GM10248 (cell line): Measurements from ENCODE around the gene BLACAT1.

Experiments
- CTCF ChIA-PET: fragments of 300-600 bp; sonication (Branson Sonifier 250); formaldehyde crosslinking; extraction: SDS; loops from one replicate; lab custom pipeline; 2021; ENCODE audit warnings: antibody characterized with exemption; lab: Yijun Ruan, JAX
- POLR2A ChIA-PET: fragments of 350-650 bp; sonication (Branson Sonifier 250); formaldehyde crosslinking; extraction: SDS; loops from one replicate; lab custom pipeline; 2020; ENCODE audit warnings: antibody characterized with exemption; lab: Yijun Ruan, JAX
- DNase-seq: peaks from one replicate; pipeline ENCODE4 v3.0.0; 2012; ENCODE audit errors: extremely low spot score
- TF ChIP-seq, protein P1 (sequence below): IDR thresholded peaks from 2 replicates; pipeline ENCODE4 v1.5.1; 2012; ENCODE audit warnings: mild to moderate bottlenecking, low read depth; ENCODE audit errors: extremely low read depth, missing control alignments, control extremely low read depth

Gene BLACAT1

DNA sequence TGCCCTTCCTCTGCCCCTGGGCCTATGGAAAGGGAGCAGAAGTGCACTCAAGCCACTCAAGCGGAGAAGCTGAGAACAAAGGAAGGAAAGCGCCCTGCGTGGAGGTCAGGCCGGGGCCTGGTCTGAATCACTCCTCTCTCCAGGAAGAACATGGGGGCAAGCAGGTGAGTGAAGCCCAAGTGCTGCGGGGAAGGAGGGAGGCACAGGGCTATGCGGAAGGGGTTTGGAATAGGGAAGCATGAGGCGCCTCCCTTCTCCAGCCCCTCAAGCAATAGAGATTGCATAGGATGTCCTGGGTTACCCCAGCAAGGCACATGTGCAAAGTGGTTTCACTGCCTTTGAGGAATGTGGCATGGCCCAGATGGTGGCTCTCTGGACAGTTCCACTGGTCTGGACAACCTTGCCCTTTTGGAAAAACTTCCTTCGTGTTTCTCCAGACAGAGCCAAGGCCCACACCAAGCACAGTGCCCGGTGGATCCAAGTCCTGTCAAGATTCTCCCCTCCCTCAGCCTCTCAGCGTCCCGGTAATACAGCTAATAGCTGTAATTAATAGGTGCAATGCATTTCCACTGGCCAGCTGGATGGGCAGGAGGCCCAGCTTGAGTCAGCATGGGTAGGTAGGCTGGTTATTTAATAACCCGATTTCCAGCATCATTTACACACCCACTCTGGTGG lies 13.7 kb downstream of the BLACAT1 start:
- TF ChIP-seq, protein P1, sequence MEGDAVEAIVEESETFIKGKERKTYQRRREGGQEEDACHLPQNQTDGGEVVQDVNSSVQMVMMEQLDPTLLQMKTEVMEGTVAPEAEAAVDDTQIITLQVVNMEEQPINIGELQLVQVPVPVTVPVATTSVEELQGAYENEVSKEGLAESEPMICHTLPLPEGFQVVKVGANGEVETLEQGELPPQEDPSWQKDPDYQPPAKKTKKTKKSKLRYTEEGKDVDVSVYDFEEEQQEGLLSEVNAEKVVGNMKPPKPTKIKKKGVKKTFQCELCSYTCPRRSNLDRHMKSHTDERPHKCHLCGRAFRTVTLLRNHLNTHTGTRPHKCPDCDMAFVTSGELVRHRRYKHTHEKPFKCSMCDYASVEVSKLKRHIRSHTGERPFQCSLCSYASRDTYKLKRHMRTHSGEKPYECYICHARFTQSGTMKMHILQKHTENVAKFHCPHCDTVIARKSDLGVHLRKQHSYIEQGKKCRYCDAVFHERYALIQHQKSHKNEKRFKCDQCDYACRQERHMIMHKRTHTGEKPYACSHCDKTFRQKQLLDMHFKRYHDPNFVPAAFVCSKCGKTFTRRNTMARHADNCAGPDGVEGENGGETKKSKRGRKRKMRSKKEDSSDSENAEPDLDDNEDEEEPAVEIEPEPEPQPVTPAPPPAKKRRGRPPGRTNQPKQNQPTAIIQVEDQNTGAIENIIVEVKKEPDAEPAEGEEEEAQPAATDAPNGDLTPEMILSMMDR: no peak
- DNase-seq: no peak
- POLR2A ChIA-PET: no interaction called here
- CTCF ChIA-PET: interaction anchor here (1.2 to 2.1 kb wide), 3 partner anchors 11 to 106 kb away, joined by 3 to 7 read pairs (median 4); no protein-coding TSS in a partner anchor

DNA sequence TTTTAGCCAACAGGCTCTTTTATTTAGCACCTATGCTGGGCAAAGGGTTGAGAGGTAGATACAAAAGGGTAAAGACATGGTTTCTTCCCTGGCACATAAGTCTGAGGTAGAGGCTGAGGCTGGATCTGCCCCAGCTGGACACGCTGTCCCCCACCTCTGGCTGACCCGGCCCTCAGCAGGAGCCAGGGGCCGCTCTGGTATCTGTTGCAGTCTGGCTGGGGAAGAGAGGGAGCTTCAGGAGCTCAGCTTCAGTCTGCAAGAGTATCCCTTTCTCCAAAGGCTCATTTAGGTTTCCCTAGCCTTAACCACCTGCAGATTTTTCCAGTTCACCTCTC lies 14.2 kb downstream of the BLACAT1 start:
- ChIA-PET CTCF (interaction anchor here (0.8 to 2.1 kb wide), 3 partner anchors 10 to 168 kb away, joined by 4 to 7 read pairs (median 5); no protein-coding TSS in a partner anchor), POLR2A (no interaction called here)
- no peak for DNase-seq
- TF ChIP-seq, protein P1: no peak

DNA sequence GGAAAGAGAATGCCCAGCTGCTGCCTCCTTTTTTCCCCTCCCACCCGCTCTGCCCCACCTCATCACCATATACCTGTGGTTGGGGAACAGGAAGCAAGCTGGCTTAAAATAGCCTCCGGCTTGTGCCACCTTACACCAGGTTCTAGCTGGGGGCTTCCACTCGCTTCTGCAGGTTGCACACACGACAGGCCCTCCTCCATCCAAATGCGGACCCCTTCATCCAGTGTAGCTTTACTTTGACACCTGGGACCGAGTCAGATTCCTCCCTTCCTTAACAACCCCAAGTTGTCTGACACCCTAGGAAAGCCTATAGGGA lies 14.6 kb downstream of the BLACAT1 start:
- POLR2A ChIA-PET: no interaction called here

DNA sequence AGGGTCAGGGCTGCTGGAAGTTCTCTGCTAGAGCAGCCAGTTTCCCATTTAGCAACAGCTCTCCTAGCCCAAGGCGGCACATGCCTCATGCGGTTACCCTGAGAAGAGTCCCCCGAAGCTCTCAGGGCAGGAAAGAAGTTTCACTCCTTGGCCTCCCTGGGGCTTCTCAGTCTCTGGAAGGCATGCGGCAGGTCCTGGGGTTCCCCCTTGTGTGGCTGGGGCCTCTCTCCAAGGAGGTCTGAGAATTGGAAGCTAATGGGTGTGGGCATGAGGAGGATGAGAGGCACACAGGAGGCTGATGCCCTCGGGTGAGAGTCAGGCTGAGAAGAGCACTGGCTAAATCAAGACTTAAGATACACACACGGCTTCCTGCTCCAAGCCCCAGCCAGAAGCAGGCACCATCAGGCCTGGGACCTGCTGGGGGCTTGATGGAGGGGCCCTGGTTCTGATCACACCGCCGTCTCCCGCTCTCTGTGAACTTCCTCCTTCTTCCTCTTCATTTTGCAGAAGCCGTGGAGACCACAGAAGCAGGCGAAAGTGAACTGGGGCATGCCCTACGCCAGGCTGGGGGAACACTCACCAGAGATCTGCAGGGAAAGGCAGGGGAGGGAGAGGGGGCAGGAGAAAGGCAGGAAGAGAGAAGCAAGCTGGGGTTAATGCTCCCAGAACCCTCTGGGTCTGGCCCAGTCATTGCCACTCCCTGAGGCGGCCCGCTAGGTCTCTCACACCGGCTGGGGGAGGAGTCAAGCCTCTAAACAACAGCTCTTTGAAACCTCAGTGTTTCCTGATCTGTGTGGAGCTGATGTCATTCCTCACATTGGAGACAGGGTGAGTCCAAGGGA lies 15.1 kb downstream of the BLACAT1 start:
- peak; percentile 78 for DNase-seq
- TF ChIP-seq, protein P1: no peak
- POLR2A ChIA-PET: no interaction called here
- CTCF ChIA-PET: interaction anchor here (0.8 to 2.1 kb wide), 6 partner anchors 9 to 185 kb away, joined by 3 to 7 read pairs (median 4); no protein-coding TSS in a partner anchor

More for the DNA sequence above, 14.6 kb downstream of the BLACAT1 start:
- TF ChIP-seq, protein P1: no peak
- CTCF ChIA-PET: interaction anchor here (0.8 to 2.1 kb wide), 5 partner anchors 10 to 168 kb away, joined by 3 to 7 read pairs (median 5); no protein-coding TSS in a partner anchor
- no peak for DNase-seq

DNA sequence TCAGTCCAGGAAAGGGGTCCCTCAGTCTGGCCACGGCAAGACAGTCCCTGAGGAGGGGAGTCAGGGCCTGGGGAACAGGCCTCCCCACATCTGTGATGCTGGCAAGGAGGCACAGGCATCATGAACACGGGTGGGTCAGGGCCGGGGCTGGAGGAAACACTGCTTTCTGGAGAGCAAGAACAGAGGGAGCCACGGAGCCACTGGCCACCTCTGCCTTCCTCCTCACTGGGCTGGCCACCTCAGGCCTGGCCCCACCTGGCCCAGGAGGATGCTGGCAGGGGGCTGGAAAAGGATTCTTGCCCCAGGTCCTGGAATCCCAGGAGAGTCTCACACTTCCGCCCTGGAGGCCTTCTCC lies 15.7 kb downstream of the BLACAT1 start:
- CTCF ChIA-PET: interaction anchor here (1.0 to 2.5 kb wide), 4 partner anchors 8 to 184 kb away, joined by 3 to 8 read pairs (median 4); no protein-coding TSS in a partner anchor
- POLR2A ChIA-PET: no interaction called here
- no peak for DNase-seq
- TF ChIP-seq, protein P1: no peak
